HG02678 (cell line): ENCODE results near the gene THSD7B.
"Not testable (repeated sequence)": the region's sequence is repeated elsewhere in the genome, so short reads cannot be mapped to it uniquely, and the experiment has no call there.

Experiments used
- ATAC-seq: cut with Tn5 transposase; IDR thresholded peaks from one replicate; pipeline ENCODE4 v1.9.1; 2021; ENCODE audit warnings: mild to moderate bottlenecking, moderate library complexity; ENCODE audit not compliant: unreplicated experiment

THSD7B gene

DNA sequence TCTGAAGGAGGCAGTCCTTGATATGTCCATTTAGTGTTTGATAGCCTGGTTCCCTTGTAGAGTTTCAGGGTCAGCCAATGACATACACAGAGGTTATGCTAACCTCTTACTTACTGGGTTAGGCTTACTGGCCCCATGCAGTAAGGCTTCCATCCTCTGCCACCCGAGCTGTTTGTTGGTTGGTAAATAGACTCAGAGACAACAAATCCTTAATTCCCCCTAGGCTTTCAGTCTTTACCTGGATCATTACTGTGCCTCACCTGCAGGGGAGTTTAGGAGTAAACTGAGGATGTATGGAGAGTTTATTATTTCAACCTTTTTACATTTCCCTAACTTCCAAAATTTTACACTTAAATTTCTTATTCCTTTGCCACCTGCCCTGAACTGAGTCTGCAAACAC lies 746.2 kb downstream of the THSD7B start:
- ATAC-seq, result no peak

DNA sequence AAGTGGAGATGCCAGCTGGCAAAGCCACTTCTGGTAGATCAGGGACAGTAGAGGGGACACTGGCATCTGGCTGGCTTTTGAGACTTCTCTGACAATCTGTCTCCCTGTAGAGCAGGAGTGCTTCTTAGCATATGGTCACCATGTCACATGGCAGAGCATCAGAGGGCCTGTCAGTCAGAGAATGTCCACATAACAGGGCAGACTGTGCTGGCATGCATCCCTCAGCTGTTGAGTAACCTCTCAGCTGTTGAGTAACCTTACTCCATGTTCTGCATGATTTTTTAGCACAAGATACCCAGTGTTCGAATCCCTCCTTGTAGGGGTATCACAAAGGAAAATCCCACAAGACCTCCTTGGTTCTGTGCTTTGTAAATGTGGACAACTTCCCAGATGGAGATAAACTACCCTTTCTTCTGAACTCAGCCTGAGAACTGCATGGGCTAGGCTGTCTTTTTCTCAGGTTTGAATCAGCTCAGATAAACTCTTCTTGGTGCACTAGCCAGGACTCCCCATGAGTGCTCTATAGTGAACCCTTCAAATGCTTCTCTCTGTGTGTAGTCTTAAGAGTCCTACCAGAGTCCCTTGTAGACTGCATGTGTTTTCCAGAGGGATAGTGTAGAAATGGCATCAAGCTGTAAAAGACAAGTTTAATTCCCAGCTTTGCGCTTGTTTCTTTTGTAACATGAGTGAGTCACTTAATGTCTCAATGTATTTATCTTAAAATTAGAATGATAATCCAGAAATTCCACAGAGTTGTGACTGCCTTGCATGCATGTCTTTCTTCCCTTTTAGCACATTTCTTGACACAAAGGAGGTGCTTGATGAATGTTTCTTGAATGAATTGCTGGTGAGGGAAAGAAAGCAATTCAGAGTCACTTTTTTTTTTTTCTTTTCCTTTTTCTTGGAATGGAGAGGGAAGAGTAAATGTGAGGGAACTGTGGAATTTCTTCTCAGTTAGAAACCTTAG lies 756.6 kb downstream of the THSD7B start:
- no peak for ATAC-seq

DNA sequence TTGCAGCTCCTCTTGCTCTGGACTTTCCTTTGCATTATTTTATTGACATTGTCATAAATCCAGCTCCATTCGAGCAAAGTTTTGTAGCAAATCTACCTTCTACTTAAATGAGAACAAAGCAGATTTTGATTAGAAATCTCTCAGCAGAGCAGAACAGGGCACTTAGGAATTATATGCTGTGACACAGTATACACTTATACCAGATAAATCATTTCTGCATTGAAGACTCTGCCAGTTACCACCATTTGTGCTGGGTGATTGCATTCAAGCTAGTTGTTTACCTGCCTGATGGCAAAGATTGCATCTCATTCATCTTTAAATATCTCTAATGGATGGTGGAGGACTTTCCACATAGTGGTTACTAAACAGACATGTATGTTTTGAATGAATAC lies 757.3 kb downstream of the THSD7B start:
- no peak for ATAC-seq

DNA sequence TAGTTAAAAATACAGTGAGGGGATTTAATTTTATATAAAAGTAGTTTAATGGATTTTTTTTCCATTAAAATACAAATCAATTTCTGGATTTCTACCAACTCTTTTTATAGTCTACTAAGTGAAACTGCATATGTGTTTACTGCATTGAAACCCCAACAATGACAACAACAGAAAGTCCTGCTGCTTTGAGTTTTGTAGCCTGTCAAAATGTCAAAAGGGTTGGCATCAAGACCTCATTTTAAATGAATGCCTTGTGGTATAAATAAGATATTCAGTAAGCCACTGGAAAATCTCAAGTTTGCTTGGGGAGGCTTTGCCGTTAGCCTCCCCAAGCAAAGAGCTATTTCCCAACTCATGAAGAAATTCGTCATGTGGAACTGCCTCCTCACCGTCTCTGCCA lies 758.6 kb downstream of the THSD7B start:
- ATAC-seq, result no peak

DNA sequence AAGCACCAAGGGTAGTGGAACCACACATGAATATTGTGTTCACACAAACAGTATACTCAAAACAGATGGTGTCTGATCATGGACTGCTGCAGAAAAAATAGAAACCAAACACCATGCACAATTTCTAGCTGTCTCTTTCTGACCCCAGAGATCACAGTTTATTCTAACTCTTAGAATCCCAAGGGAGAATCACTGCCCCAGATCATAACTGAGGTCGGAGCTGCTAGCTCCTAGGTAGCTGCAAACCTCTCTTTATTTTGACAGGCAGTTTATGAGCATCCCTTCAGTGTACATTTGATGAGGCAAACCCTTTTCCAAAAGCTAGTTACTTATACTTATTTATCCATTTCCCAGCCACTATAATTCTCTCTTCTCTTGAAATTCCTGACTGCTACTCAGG lies 759.8 kb downstream of the THSD7B start:
- ATAC-seq, result no peak

DNA sequence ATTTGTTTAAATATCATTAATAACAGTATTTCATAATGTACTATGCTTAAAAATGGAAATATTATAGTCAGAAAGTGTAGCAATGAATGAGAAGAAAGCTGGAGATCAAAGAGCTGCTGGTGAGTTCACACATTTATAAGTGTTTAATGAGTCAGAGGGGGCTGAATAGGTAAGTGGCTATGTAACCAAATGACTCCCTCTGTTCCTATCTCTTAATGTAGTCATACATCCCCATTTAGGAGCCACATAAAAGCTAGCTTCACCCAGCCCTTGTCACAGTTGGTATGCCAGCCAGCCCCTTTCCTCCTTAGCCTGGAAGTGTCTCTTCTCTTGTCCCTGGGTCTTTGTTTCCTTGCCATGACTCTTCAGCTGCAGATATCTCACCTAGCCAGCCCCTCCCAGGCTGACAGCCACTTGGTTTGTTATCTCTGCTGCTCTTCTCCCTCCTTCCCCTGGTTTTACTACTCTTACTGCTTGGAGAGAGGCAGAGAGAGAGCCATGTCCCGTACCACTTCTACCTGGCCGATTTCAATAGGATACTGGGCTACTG lies 760.4 kb downstream of the THSD7B start:
- no peak for ATAC-seq

DNA sequence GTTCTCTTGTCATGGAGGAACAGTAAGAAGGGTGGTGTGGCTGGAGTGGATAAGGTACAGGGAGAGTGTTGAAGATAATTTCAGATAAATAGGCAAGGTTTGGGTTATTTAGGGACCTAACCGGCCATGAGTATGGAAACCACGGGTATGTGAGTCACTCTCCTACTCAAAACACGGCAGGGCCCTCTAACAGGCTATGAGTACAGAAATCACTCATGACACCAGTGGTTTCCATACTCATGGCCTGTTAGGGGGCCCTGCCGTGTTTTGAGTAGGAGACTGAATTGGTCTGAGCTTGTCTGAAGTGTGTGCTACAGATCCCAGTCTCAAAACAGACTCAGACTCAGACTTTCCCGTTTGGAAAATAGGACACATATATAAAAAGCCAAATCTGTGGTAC lies 770.6 kb downstream of the THSD7B start:
- ATAC-seq, result no peak

DNA sequence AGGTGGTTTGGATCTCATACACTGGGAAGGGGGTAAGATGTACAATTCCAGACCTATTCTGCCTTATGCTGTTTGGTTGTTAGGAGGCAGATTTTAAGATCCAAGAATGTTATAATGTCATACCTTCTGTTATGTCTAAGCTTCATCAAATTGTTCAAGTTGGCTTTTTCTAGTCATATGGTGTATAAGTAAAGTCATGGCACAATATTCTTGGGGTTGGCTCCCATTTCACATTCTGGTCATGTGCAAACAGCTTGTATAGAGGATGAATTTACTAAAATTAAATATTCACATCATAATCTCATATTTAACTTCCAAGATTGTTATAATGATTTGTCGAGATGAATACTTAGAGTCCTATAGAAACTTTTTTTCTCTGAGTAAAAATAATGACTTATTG lies 774.0 kb downstream of the THSD7B start:
- no peak for ATAC-seq

DNA sequence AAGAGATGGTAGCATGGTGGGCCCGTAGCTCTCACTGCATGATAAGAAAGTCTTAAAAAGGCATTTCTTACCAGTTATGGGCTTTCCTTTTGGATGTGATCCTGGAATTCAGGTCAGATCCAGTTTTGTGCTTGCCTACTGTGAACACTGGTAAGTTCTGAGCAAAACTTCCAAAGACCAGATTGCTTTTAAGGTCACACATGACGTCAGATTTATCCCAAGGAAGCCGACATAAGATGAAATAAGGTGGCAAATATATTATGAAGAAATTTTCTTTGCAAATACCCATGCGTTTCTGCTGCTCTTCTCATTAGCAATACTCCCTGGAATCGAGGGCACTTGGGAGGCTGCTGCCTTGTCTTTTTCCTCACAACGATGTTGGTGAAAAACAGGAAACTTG lies 782.5 kb downstream of the THSD7B start:
- ATAC-seq, result no peak

DNA sequence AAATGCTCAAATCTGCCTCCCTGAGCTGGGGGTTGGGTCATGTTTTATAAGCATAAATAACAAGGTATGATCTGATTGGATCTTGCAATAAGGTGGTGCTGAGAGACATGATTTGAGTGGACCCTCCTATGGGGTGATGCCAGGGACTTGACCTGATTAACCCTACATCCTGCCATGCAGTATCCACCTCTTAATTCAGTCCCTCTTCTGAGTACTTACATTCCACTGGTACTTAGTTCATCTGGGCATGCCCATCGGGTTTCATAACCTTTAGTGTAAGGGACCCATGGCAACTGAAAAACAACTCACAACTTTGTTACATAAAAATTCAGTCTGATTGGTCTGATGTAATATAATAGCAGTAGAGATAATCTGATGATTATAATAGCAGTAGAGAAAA lies 801.0 kb downstream of the THSD7B start:
- ATAC-seq, result no peak

DNA sequence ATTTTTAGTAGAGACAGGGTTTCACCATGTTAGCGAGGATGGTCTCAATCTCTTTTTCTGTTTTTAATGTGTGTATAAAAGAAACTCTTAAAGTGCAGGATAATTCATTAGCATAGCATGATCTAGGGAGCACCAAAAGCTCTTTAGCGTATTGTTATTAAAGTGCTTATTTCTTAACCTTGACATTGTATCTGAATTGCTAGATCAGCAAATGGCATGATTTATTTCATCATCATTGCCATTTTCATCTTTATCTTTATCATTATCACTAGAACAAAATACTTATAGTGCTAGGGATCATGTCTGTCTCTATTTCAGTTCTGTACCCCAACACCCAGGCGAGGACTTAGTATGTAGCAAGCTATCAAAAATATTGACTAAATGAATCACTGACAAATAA lies 805.1 kb downstream of the THSD7B start:
- no peak for ATAC-seq

DNA sequence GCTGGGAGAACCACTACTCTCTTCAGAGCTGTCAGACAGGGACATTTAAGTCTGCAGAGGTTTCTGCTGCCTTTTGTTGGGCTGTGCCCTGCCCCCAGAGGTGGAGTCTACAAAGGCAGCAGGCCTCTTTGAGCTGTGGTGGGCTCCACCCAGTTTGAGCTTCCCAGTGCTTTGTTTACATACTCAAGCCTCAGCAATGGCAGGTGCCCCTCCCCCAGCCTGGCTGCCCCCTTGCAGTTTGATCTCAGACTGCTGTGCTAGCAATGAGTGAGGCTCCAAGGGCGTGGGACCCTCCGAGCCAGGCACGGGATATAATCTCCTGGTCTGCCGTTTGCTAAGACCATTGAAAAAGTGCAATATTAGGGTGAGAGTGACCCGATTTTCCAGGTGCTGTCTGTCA lies 822.5 kb downstream of the THSD7B start:
- ATAC-seq, result not testable (repeated sequence)

DNA sequence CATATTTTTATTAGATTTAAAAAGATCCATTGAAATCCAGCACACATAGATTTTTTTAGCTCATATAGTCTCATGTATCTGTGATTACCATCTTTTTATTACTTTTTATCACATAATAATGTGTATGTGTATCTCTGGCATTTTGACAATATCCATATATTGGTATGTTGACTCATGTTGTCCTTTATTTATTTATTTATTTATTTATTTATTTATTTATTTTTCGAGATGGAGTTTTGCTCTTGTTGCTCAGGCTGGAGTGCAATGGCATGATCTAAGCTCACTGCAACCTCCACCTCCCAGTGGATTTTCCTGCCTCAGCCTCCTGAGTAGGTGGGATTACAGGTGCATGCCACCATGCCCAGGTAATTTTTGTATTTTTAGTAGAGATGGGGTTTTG lies 823.2 kb downstream of the THSD7B start:
- ATAC-seq, result not testable (repeated sequence)

DNA sequence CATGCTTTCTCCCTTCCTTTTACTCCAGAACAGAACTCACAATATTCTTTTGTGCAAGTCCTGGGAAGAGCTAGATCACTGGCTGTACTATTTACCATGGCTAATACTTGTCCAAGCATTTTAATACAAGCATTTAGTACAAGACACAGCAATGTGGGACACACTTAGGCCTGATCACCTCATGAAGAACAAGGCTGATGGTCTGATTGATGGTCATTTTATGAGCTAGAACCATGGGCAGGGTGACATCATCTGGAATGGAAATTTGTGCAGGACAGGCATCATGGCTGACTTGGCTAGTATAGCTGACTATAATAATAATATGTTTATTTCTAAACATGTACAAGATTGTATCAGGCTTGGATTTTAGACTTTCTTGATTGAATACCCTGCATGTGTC lies 824.8 kb downstream of the THSD7B start:
- no peak for ATAC-seq

DNA sequence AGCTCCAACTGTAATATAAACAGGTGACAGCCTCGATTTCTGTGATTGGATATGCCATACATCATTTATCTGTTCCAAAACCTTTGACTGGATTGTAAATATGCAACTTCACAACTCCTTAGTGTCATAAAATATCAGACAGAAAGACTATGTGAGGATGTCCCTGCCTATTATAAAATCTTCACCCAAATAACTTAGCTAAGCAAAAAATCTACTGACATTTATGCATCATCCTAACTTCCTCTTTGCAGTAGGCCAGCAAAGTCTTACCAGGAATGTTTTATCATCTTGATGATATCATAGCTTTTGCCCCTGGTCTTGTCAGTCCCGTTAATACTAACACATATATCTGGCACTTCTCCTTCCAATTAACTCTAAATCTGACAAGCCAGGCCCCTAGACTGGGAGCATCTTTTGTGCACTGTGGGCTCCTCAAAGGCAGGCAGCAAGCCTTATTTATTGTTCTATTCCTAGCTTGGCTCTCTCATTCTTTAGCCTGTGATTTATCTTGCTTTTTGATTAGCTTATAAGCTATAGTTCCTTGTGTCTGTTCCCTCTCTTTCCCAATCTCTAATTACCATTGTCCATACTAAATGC lies 842.5 kb downstream of the THSD7B start:
- ATAC-seq, result no peak

DNA sequence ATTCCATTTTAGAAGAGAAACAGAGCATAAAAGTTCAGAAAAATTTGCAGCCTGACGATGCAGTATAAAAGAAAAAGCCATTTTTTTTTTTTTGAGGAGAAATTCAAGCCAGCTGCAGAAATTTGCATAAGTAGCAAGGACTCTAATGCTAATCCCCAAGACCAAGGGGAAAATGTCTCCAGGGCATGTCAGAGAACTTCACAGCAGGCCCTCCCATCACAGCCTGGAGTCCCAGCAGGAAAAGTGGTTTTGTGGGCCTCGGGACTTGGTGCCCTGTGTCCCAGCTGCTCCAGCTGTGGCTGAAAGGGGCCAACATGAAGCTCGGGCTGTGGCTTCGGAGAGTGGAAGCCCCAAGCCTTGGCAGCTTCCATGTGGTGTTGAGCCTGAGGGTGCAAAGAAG lies 873.6 kb downstream of the THSD7B start:
- no peak for ATAC-seq

DNA sequence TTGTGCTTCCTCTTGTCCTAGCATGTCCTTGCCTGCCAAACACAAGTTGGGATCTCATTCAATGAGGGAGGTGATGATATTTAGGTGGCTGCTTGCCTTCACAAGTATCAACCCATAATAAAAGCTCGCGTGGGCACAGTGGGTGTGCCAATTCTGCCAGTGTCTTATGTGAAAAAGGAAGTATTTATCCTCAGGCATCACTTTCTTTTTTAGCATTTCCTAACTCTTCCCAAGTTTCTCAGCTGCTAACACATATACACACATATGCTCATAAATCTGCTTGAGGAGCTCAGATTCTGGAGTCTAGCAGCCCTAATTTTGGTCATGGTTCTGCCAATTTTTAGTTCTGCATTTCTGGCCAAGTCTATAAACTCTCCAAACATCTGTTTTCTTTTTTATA lies 879.4 kb downstream of the THSD7B start:
- ATAC-seq, result no peak

DNA sequence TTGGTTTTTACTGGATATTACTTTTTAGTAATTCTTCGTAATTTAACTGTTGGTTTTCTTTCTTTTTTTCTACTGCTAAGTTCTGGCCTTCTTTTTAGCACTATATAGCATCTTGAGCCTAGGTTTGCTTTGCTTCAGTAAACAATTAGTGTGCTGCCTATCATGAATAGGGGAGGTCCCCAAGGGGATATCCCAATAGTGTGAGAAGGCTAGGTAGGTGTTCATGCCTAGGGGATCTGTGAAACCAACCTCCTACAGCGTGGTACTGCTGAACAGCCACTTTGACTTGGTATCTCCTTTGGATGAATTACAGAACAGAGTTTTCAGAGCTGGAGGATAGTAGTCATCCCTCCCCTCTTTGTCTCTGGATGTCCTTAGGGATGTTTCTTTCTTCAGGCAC lies 888.7 kb downstream of the THSD7B start:
- no peak for ATAC-seq

DNA sequence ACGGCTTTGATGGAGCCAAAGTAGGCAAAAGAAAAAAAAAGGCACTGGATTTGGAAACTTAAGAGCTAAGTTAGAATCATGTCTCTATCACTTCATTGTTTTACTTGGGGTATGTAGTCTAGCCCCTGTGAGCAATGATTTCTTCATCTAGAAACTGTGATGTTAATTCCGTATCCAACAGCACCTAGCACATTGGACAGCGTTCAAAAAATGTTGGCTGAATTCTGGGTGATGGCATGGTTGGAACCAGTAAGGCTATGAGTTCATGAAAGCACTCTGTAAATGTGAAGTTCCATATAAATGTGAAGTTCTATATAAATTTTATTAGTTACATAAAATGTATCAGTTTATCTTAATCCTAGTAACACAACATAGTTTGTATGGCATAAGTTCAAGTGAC lies 890.5 kb downstream of the THSD7B start:
- no peak for ATAC-seq

DNA sequence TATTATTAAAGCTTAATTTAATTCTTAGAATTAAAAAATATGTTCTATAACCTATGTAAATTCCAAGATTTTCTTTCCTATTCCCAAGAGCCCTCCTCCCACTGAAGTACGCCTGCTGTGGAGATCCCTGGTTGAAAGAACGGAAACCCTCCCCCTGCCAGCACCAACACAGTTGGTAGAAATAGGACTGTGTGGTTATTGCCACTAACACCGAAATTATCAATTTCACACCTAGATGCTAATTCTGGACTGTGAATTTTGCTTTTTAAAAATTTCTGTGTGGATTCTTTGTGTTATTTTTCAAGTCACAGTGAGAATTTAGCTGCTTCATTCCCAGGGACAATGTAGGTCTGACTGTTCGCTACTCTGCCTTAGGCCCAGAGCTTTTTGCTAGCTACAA lies 893.1 kb downstream of the THSD7B start:
- no peak for ATAC-seq

DNA sequence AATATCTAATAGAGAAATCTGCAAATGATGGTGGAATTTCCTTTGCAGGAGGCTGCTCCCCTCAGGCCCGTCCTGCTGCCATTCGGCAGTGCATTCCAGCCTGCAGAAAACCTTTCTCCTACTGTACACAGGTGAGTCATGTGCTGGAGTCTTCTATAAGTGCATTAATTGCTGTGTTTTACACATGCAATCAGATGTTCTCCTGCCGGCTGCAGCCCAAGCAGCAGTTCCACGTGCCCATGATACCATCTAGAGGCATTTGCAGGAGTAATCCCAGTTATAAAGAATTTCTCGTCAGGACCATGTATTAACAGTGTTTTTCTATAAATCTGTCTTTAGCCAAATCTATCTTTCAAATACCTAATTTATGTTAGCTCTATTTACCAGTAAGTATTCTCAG lies 894.3 kb downstream of the THSD7B start:
- ATAC-seq, result no peak

DNA sequence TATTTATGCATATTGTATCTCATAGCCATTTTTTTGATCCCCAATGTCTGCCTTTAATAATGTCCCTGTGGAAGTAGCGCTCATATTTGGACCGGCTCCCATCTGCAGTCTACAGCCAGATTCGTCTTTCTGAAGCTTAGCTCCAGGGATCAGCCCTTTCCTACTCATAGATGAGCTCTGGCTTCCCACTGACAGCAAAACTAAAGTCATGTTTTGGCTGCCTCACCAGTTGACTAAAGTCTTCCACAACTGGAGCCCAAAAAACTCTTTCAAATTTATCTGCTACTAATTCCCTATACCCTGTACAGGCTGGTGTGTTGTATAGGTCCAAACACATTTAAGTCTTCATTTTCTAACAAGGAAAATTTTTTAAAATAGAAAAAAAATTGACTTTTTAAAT lies 904.8 kb downstream of the THSD7B start:
- ATAC-seq, result no peak
